ENCODE measurements around the gene COL11A1.

DNA sequence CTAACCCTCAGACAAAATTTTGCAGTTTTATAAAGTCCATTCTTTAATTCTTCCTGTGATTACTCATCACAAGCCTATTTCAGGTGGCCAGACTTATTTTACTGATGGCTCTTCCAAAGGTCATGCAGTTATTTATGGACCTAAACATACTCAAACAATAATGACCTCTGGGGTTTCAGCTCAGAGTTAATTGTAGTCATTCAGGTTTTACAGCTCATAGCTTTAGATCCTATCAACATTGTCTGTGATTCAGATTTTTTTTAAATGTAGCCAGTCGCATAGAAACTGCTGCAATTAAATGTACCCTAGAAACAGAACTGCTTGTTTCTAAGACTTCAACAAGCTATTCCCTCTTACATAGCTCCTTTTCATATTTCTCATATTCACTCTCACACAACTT, 270.8 kb downstream of the COL11A1 start:
- TF ChIP-seq, protein P1, sequence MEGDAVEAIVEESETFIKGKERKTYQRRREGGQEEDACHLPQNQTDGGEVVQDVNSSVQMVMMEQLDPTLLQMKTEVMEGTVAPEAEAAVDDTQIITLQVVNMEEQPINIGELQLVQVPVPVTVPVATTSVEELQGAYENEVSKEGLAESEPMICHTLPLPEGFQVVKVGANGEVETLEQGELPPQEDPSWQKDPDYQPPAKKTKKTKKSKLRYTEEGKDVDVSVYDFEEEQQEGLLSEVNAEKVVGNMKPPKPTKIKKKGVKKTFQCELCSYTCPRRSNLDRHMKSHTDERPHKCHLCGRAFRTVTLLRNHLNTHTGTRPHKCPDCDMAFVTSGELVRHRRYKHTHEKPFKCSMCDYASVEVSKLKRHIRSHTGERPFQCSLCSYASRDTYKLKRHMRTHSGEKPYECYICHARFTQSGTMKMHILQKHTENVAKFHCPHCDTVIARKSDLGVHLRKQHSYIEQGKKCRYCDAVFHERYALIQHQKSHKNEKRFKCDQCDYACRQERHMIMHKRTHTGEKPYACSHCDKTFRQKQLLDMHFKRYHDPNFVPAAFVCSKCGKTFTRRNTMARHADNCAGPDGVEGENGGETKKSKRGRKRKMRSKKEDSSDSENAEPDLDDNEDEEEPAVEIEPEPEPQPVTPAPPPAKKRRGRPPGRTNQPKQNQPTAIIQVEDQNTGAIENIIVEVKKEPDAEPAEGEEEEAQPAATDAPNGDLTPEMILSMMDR (IDR thresholded peaks at IDR 0.05) = no peak
- TF ChIP-seq POLR2A (IDR thresholded peaks at IDR 0.05) = no peak
